K562 (cell line): ENCODE data around the gene PANK2. TPM values are rescaled to one million over a fixed set of nuclear protein-coding genes. Genes with fewer than 3 reads are reported as not detected.

Experiments used
- CHD7 ChIP-seq: fragments of 200-600 bp; sonication (generic); IDR thresholded peaks from one replicate; pipeline ENCODE4 v1.6.1; 2012; ENCODE audit warnings: mild to moderate bottlenecking, low read depth, low read length, inconsistent platforms
- DPF2 ChIP-seq: fragments of 450-650 bp; IDR thresholded peaks from 2 replicates; pipeline ENCODE4 v1.6.1; 2016
- HDAC8 ChIP-seq: fragments of 450-650 bp; IDR thresholded peaks from 2 replicates; pipeline ENCODE4 v1.6.1; 2016; ENCODE audit warnings: mild to moderate bottlenecking, missing genetic modification characterization, moderate library complexity, missing compliant biosample characterization
- NBN ChIP-seq: fragments of 450-650 bp; IDR thresholded peaks from 2 replicates; pipeline ENCODE4 v1.6.1; 2016; ENCODE audit warnings: low read depth, mild to moderate bottlenecking
- PTBP1 ChIP-seq: fragments of 200-400 bp; formaldehyde crosslinking; IDR thresholded peaks from 2 replicates; pipeline ENCODE4 v1.6.1; 2017; ENCODE audit warnings: low read depth, low read length
- STAT6 ChIP-seq: sonication (generic); formaldehyde crosslinking; IDR thresholded peaks from 2 replicates; pipeline ENCODE4 v1.8.1; 2023; ENCODE audit warnings: mild to moderate bottlenecking, missing genetic modification reagents
- ZSCAN32 ChIP-seq: fragments of 450-650 bp; formaldehyde crosslinking; IDR thresholded peaks from 2 replicates; pipeline ENCODE4 v1.4.0; 2020; ENCODE audit warnings: mild to moderate bottlenecking, moderate library complexity
- polyA plus RNA-seq, 8 experiments: library from polyadenylated mRNA; depleted of rRNA in 4 of 8; stranded (reverse) in 5 of 8; unstranded in 3 of 8; fragments of >200 nt; fragmentation: Nextera tagmentation in 2 of 8; fragmentation: Illumina TruSeq in 1 of 8; extraction: Ambion mirVana in 2 of 8; extraction: Trizol in 1 of 8; gene quantifications; 2 replicates each; pipeline versions ENCODE4 v1.2.1 to v1.2.3, GENCODE V29; 2011 to 2014; ENCODE audit warnings: inconsistent platforms in 1 of 8, missing spikeins in 1 of 8
- total RNA-seq, 7 experiments: library from RNA; depleted of rRNA in 6 of 7; stranded (reverse); fragments of >200 nt in 6 of 7; fragmentation: Illumina TruSeq in 2 of 7; extraction: Trizol in 2 of 7; gene quantifications; 2 replicates each; pipeline versions ENCODE4 v1.2.1 to v1.2.3, GENCODE V29; 2011 to 2021; ENCODE audit warnings: low replicate concordance in 1 of 7
- TF ChIP-seq, protein P1 (sequence below): sonication (generic); formaldehyde crosslinking; IDR thresholded peaks from 2 replicates; pipeline ENCODE4 v1.8.0; 2023; ENCODE audit warnings: missing genetic modification reagents, mild to moderate bottlenecking, borderline replicate concordance

Gene PANK2
- total and polyA plus RNA-seq, 9 of the 15 experiments (the other 6 are each of a cell fraction or from before 2014, with no cell fraction given): 14.9 to 43.5 (median 31.4) TPM

GRCh38 chr20:3846740-3847428 is 42.3 kb upstream of the PANK2 start, which contains the start of gene MAVS (continued):
- TF ChIP-seq CHD7 (no peak), STAT6 (no peak), DPF2 (no peak), NBN (no peak), ZSCAN32 (no peak), PTBP1 (no peak), HDAC8 (tag) (no peak)
- TF ChIP-seq, protein P1, sequence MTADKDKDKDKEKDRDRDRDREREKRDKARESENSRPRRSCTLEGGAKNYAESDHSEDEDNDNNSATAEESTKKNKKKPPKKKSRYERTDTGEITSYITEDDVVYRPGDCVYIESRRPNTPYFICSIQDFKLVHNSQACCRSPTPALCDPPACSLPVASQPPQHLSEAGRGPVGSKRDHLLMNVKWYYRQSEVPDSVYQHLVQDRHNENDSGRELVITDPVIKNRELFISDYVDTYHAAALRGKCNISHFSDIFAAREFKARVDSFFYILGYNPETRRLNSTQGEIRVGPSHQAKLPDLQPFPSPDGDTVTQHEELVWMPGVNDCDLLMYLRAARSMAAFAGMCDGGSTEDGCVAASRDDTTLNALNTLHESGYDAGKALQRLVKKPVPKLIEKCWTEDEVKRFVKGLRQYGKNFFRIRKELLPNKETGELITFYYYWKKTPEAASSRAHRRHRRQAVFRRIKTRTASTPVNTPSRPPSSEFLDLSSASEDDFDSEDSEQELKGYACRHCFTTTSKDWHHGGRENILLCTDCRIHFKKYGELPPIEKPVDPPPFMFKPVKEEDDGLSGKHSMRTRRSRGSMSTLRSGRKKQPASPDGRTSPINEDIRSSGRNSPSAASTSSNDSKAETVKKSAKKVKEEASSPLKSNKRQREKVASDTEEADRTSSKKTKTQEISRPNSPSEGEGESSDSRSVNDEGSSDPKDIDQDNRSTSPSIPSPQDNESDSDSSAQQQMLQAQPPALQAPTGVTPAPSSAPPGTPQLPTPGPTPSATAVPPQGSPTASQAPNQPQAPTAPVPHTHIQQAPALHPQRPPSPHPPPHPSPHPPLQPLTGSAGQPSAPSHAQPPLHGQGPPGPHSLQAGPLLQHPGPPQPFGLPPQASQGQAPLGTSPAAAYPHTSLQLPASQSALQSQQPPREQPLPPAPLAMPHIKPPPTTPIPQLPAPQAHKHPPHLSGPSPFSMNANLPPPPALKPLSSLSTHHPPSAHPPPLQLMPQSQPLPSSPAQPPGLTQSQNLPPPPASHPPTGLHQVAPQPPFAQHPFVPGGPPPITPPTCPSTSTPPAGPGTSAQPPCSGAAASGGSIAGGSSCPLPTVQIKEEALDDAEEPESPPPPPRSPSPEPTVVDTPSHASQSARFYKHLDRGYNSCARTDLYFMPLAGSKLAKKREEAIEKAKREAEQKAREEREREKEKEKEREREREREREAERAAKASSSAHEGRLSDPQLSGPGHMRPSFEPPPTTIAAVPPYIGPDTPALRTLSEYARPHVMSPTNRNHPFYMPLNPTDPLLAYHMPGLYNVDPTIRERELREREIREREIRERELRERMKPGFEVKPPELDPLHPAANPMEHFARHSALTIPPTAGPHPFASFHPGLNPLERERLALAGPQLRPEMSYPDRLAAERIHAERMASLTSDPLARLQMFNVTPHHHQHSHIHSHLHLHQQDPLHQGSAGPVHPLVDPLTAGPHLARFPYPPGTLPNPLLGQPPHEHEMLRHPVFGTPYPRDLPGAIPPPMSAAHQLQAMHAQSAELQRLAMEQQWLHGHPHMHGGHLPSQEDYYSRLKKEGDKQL (CRISPR knock-in tag): no peak
